Superior temporal gyrus (tissue), 1 donor: ENCODE measurements around the gene TTLL5.

Experiments
- DNase-seq: peaks from one replicate; pipeline ENCODE4 v3.0.0-alpha.2; 2016; ENCODE audit errors: extremely low spot score

The TTLL5 gene

DNA sequence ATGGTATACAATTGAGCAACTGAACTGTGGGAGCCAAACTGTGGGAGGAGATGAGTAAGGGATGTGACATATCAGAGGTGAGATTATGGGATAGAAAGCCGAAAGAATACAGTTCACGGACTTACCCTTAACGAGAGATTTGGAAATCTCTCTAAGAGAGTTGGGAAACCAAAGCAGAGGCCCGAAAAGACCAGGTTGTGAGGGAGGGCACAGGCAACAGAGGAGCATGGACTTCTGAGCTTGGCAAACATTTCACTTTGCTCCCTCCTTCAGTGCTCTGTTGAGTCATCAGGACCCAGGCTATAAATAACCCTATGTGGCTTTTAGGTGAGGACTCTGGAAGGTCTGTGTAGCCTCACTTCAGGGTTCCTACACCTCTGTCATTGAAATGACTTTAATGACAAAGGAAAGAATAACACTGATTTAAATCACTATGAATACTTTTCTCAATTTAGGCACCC, 200.1 kb downstream of the TTLL5 start:
- peak; percentile 6 for DNase-seq

DNA sequence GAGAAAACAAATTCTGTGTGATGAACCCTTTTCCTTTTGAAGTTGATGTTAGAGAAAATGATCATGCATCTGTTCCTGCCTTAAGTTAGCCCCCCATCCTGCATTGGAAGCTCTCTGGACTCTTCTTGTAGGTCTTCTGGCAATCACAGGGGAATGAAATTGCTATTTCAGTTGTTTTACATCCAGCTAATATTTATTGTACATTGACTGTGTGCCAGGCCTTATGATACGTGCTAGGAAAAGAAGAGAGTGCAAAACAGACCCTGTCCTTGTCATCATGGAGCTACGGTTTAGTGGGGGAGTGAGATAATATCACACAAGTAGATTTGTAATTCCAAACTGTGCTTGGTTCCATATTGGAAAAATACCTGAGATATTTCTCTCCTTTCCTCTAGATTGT, 202.2 kb downstream of the TTLL5 start:
- DNase-seq = no peak

DNA sequence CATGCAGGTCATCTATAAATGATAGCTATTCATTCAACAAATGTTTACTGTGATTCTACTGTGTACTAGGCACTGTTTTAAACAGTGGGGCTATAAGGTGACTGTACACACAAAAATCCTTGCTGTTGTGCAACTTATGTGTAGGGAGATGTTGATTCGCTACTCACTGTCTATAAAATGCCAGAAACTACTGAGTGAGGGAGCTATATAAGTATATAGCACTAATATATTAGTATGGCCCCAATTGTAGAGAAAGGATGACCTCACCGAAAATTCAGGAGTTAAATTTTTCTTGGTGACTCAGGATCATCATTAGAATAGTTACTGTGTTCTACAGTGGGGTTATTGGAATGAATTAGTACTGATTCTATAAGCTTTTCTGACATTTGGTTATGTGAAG, 203.3 kb downstream of the TTLL5 start:
- no peak for DNase-seq

DNA sequence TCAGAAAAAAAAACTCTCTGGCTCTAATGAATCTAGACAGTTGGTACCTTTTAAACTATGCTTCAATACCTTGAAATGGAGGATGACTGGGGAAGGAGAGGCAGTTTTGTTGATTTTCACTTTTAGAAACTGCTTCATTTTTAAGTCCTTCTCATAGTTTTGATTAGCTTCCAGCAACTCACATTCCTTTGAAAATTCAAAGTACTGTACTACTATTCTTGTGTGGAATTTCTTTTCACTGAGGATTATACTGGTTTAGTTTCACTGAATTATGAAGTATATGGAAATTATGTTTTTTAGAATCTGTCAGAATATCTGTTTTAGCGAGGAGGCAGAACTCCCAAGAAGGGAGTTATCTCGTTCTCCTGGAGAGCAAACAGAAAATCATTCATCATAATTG, 204.5 kb downstream of the TTLL5 start:
- no peak for DNase-seq

DNA sequence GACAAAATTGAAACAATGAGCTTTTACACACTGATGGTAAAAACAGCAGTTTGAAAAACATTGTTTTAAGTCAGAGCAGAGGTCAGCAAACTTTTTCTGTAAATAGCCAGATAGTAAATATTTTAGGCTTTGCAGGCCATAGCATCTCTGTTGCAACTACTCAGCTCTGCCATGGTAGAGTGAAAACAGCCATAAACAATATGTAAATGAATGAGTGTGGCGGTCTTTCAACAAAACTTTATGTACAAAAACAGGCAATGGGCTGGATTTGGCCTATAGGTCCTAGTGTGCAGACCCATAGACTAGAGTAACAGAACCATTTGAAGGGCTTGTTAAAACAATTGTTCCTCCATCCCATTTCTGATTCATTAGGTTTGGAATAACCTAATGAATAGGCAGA, 205.9 kb downstream of the TTLL5 start:
- no peak for DNase-seq

DNA sequence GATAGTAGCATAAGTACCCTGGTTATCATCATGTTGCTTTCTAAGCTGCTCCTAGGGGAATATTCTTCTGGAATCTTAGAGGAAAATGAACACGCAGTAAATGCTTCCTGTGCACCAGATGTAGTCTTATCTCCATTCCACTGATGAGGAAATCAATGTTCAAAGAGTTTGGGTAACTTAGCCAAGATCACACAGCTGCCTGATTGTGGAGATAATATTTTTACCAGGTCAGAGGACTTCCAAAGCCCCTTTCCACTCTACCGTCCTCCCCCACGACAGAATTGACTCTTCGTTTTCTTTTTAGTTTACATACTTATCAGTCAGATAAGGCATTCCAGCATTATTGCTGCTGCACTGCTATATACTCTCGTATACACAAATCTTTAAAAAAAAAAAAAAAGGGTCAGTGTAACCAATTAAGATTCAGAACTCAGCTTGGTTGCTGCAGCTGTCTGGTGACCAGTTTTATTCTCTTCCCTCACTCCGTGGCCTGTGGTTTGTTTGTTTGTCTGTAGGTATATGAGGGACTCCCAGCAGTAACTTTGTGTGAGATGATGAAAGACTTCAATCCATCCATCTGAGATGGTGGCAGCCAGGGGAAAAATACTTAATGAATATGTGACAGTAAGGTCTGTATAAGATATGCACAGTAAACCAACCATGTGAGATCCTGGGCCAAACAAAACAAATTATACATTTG, 210.3 kb downstream of the TTLL5 start:
- no peak for DNase-seq

DNA sequence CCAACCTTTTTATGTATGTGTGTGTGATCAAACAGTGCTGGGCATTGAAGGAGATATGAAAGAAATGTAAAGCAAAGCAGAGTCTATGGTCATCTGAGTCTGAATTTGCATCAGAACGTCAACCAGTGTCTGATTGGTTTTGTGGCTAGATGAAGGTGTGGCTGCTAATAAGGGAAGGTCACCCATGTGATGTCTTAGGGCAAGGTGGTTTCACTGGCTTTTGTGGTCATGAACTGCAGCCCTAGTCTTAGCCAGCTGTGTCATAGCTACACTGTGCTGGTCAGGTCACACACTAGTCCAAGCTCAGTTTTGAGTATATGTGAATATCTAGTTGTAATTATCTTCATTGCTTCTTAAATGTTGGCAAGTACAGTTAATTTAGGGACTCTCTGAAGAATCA, 214.9 kb downstream of the TTLL5 start:
- no peak for DNase-seq

DNA sequence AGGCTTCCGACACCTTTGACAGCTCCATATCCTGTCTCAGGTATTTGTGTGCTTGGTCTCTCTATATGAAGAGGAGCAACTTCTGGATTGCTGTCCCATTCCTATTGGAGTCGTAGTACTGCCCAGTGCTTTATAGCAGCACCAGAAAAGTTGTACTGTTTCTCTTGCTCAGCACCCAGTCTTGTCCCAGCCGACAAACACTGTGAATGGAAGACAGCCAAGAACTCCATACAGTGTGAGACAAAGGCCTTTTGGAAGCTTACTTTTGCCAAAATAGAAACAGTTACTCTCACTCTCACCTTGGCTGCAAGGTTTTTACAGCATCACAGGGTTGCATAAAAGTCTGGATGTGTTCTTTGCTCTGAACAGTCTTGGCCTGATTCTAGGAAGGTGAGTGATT, 215.5 kb downstream of the TTLL5 start:
- peak; percentile 81 for DNase-seq

DNA sequence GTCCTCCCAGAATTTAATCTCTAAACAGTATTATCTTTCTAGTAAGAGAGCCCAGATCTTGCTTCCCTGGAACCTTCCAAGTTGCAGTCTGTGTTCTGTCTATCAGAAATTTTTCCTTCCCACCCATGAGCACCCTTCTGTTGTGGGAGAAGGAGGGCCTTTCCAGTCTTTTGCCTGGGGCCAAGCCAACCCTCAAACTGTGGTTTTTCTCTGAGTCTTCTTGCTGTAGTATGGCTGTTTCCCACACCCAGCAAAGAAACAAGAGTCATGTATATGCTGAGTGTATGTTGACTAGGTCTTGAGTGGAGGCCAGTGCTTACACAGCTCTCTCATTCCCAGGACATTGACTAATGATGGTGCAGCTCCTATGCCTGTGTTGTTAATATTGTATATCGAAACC, 216.2 kb downstream of the TTLL5 start:
- no peak for DNase-seq

DNA sequence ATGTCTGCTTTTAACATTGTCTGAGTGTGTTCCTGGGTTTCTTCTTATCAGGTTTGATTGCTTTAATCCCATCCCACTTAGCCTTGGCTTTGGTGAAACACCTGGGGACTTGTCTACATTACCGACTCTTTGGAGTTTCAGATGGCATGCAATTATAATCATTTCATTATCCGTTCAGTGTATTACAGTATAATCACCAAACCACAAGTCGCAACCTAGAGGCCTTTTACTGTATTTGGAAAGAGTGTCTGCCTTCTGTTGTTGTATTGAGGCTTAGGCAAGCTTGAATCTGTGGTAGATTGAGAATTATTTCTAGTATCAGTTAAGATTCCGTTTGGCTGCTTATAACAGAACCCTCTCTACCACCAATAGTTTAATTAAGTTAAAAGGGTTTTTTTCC, 216.8 kb downstream of the TTLL5 start:
- no peak for DNase-seq

DNA sequence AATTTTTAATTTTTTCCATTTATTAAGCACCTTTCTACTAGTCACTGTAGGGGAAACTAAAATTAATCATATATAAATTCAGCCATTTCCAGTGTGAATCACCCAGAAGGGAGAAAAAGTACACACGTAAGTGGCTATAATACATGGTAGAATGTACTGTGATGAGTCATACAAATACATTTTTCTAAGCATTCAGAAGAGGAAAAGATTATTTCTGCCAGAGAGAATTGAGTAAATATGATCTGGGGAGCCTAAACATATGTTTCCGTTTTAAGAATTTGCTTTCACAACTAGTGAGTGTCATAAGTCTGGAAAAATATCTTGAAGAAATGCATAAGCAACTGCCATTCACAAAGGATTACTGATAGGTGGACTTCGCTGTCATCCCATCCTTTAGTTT, 218.0 kb downstream of the TTLL5 start:
- DNase-seq = peak; percentile 32

DNA sequence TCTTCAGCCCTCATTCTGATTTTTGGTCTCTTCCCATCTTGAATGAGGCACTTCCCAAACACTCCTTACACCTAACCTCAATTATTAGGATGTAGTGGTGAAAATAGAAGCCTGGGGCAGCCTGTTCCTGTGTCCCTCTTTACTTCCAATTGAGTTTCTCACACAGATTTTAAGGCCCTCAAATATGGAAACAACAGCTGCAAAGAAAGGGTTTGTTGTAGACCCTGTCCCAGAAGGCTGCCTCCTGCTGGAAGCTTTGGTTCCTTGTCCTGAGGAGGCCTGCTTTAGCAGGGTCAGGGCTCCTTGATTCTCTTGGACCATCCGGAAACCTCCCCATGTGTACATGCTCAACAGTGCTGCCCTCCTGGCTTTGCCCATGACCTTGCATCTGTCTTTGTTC, 219.5 kb downstream of the TTLL5 start:
- no peak for DNase-seq

DNA sequence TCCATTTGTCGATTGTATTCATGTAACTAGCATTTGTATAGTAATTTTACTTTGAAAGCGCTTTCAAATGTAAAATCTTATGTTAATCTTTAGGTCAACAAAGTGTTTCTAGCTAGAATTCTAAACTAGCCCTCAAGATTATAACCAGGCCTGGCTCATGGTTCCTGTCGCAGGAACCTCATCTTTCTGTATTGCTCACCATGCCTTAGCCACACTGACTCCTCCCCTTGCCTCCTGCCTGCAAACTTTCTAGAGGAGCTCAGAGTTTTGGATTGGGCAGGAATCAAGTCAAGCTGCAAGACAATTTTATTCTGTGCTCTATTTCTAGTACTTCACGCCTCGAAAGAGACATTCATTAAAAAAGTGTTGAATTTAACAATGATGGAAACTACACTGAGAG, 220.9 kb downstream of the TTLL5 start:
- no peak for DNase-seq

DNA sequence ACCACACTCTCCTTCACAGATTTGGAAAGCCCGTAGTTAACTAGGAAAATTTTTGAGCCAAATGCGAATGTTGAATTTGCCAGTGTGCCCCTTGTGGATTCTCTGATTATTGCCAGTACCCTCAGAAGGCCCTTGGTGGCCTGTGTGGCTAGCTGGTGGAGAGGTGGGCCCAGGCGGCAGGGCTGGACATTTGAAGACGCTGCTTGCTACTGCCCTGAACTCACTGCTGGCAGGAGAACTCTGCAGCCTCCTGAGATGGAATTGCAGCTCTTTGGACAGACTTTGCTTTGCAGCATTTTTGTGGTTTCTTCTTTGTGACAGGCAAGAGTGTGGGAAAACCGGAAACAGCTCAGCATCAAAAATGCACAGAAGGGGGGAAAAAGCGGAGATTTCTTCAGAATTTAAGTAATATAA, 223.2 kb downstream of the TTLL5 start:
- peak; percentile 44 for DNase-seq

DNA sequence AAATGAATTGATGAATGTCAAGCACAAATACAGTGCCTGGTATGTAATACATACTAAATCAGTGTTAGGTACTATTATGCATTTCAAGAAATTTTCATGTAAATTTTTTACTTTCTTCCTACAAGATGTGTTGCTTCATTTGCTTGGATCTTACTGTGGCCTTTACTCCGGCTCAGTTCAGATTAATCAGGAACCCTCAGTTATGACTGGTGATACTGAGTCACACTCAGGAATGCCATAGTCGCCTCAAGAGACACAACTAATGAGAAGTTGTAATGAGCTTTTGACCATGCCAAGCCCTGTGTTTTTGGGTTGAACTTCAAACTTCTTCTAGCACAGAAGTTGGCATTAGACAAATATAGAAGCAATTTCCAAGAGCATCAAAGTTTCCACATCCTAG, 224.8 kb downstream of the TTLL5 start:
- DNase-seq = no peak

DNA sequence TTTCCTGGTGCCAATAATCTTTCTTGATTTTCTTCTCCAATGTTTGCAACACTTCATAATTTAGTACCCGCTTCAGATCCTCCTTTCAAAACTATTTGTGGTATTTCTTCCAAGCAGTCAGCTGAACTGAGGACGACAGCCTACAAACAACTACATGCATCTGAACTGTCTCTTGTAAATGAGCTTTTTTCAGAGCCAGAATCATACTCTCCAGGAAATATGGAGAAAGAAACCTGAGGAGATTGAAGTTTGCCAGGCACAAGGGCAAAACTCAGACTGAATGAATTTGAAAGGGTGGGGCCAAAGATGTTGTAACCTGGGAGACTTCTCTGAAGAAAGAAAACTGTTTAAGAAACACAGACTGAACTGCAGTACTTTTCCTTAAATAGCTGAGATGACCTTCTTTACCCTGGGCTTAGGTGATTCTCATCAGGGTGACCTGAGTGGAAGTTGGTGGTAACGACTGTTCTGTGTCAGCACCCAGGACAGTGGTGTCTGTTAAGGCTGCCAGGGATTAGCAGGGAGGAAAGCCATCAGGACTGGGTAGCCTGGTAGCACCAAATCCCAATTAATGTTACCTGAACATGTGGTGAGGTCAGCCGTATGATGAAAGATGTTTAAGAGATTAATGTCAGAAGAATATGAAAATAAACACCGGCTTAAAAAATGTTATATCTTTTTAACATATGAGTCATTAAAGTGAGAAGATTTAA, 225.7 kb downstream of the TTLL5 start:
- no peak for DNase-seq

DNA sequence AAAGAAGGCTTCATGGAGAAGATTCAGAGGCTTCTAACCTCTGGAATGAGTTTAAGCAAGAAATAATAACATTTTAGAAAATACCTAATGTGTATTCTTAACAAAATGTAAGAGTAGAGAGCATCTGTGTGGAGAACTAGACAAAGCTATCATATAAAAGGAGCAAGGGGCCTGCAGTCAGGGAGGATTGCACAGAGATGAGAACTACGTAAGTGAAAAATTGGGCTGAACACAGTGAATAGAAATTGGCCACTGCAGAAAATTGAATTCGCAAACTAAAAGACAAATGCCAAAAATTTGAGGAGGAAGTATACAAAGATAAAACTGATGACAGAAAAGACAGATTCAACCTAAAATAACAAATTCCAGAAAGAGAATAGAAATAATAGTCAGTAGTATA, 227.9 kb downstream of the TTLL5 start:
- DNase-seq = no peak

DNA sequence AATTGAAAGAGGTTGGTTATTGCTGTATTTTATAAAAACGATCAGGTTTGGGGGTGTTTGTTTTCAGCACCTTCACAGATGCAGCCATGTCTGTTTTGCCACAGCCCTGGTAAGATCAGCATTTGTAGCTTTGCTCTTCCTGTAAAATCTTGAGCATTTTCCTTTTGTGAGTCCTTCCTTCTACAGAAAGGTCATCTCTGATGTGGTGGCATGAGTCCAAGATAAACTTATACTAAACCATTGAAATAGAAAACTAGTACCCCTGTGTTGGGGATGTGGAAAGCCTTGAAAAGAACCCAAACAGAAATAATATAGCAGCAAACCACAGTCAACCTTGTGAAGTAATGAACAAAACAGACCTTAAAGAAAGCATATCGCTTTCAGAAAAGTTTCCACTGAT, 235.3 kb downstream of the TTLL5 start:
- no peak for DNase-seq

DNA sequence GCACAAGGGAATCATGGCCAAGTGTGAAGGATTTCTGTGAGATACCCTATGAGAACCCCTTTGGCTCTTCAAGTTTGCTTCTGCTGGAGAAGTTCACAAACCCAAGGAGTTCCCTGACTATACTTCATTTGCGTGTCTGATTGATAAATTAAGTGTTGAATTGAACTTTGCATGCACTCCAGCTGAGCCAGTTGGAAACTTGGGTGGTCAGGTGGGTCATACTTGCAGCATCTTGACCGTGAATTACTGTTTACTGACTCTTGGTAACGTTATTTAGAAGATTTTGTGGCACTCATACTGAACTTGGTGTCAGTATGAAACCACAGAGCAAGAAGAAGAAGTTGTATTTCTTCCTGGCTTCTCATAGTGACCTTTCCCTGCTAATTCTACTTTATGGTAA, 243.3 kb downstream of the TTLL5 start:
- no peak for DNase-seq

DNA sequence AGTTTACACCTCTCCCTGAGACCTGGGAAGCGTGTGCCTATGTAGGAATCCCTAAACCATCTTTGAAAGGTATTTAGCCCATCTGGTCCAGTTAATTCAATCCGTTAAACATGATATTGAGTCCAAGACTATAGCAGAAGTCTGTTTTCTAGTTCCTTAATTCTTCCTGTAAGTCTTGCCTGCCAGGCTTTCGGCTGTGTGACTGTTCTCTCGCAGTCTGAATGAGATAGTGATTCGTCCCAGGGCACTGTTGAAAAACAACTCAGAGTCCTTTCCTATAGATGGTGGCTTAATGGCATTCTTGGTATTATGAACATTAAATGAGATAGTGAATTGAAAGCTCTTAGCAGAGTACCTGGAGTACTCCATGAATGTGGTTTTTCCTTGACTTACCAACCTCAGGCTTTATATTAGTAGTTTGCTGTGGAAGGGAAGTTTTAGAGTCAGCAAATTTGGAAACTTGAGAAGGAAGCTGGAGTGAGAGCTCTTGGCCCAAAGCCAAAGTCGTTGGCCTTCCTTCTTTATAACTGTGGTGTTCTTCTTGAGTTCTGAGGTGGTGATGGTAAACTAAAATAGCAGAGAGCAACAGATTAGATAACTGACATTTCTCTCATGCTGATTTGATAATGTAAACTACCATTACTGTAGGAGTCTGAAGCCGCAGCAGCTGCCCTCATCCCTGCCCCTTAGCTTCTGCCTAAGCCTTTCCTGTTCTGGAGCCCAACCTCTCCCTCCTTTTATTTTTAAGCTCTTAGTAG, 244.3 kb downstream of the TTLL5 start:
- peak; percentile 53 for DNase-seq

DNA sequence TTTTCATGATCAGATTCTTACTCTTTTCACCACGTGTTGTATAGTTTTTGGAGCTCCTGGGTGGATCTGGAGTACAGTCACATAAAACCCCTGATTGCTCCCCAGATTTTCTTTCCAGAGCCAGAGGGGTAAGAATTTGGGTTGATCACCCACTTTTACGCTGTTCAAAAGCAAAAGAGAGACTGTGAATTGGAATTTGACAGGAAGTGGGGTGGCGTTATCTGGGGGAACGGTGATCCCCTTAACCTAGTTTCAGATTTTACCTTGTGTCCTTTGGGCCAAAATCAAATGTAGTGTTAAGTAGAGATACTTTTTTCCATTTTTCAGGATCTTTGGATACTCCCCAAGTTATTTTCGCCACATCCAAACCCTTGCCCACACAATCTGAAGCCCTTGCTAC, 245.2 kb downstream of the TTLL5 start:
- no peak for DNase-seq

DNA sequence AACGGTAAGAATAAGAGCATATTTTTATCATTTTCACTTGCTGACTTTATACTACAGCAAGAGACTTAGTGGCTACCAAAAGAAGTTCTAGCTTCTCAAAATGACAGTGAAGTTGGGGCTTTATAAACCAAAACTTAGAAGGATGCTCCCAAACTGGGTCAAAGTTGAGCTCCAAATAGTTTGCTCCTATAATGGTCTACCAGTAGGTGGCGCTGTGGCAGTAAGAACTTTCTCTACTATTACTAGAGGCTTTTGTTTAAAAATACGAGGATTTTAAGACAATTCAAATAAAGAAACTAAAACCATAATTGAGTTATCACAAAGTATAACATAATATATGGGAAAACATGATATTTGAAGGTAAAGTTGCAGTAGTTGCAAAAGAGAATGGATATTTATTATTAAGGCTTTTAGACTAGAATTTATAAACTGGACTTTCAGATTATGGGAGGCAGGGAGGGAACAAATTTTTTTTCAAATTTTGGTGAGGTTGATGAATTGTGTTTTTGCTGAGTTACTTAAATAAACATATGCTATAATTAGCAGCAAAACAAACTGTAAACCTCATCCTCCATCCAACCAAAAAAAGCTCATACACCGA, 245.7 kb downstream of the TTLL5 start:
- peak; percentile 96 for DNase-seq
